HCT116 (cell line): ENCODE measurements around the gene SLCO4A1. TPM values are rescaled to one million over a fixed set of nuclear protein-coding genes. Genes with fewer than 3 reads are reported as not detected.

Source experiments
- ATAC-seq: fragments of 200-7000 bp; cut with Tn5 transposase; 2 replicates; pipeline ENCODE4 v1.9.1; 2020; ENCODE audit warnings: mild to moderate bottlenecking, moderate library complexity
- BruUV-seq: library from RNA; stranded (reverse); fragments of 400-500 nt; replicated peaks from 2 replicates; lab custom pipeline; 2021; lab: Mats Ljungman, UMichigan
- CTCF ChIA-PET: fragments of 300-600 bp; sonication (Branson Sonifier 250); formaldehyde crosslinking; loops from one replicate; lab custom pipeline; 2021; ENCODE audit warnings: antibody characterized with exemption; lab: Charles Lee
- POLR2A ChIA-PET: fragments of 300-600, 350-600 bp; sonication (Branson Sonifier 250); formaldehyde crosslinking; loops from one replicate; lab custom pipeline; 2021; ENCODE audit warnings: antibody characterized with exemption; lab: Charles Lee
- RAD21 ChIA-PET, 2 experiments: fragments of 300-600 bp; sonication (Branson Sonifier 250); formaldehyde crosslinking; loops; one replicate each; lab custom pipeline; 2023; ENCODE audit warnings: low total read pairs in 2 of 2; ENCODE audit not compliant: uncharacterized antibody in 2 of 2, unreplicated experiment in 2 of 2, low non-redundant PET in 1 of 2; lab: Charles Lee
- DNase-seq: peaks from one replicate; pipeline ENCODE4 v3.0.0-alpha.2; 2010; ENCODE audit warnings: low read depth, low spot score
- H2AFZ ChIP-seq: fragments of 200-600 bp; shearing (Covaris generic), sonication (generic); 2 replicates; pipeline ENCODE4 v1.6.1; 2017; ENCODE audit warnings: low read depth, mixed run types, mixed read lengths, antibody characterized with exemption, low read length; ENCODE audit not compliant: poor library complexity, severe bottlenecking
- H3K27ac ChIP-seq: 2 replicates; pipeline ENCODE4 v1.5.1; 2012; ENCODE audit warnings: low read depth, low read length
- H3K27me3 ChIP-seq: fragments of 200-600 bp; sonication (generic); 2 replicates; pipeline ENCODE4 v1.6.1; 2016; ENCODE audit warnings: mixed run types, low read length, mixed read lengths; ENCODE audit not compliant: insufficient read depth
- H3K36me3 ChIP-seq, 2 experiments: fragments of 200-500 bp in 1 of 2; fragments of 200-600 bp in 1 of 2; sonication (Bioruptor generic) in 1 of 2; sonication (generic) in 1 of 2; 2 replicates each; pipeline versions ENCODE4 v1.5.1 to v1.6.1; 2014 to 2016; ENCODE audit warnings: low read length in 2 of 2, inconsistent platforms in 1 of 2, mixed read lengths in 1 of 2, mixed run types in 1 of 2; ENCODE audit not compliant: insufficient read depth in 2 of 2, control insufficient read depth in 1 of 2
- H3K4me1 ChIP-seq, 2 experiments: fragments of 200-600 bp in 1 of 2; sonication (generic) in 1 of 2; 2 replicates each; pipeline versions ENCODE4 v1.5.1 to v1.6.1; 2012 to 2017; ENCODE audit warnings: low read length in 2 of 2, inconsistent platforms in 1 of 2, mild to moderate bottlenecking in 1 of 2, mixed read lengths in 1 of 2, mixed run types in 1 of 2, moderate library complexity in 1 of 2; ENCODE audit not compliant: insufficient read depth in 2 of 2, control insufficient read depth in 1 of 2
- H3K4me2 ChIP-seq: fragments of 200-600 bp; sonication (generic); 2 replicates; pipeline ENCODE4 v1.6.1; 2017; ENCODE audit warnings: mixed run types, low read length, mixed read lengths
- H3K4me3 ChIP-seq, 2 experiments: fragments of 200-600 bp in 1 of 2; sonication (generic) in 1 of 2; replicated peaks in 1 of 2; 2 replicates each; pipeline ENCODE4 v1.5.1; 2011 to 2016; ENCODE audit warnings: low read length in 2 of 2, control low read depth in 1 of 2, low read depth in 1 of 2, mild to moderate bottlenecking in 1 of 2, mixed read lengths in 1 of 2, mixed run types in 1 of 2
- H3K79me2 ChIP-seq: fragments of 200-600 bp; sonication (generic); 2 replicates; pipeline ENCODE4 v1.6.1; 2017; ENCODE audit warnings: mild to moderate bottlenecking, mixed run types, low read length, moderate library complexity, mixed read lengths; ENCODE audit not compliant: insufficient read depth
- H3K9ac ChIP-seq: fragments of 200-600 bp; sonication (generic); 2 replicates; pipeline ENCODE4 v1.6.1; 2016; ENCODE audit warnings: low read length, mixed read lengths
- H3K9me2 ChIP-seq: fragments of 200-600 bp; sonication (generic), shearing (Covaris generic); 2 replicates; pipeline ENCODE4 v1.6.1; 2017; ENCODE audit warnings: mixed run types, mild to moderate bottlenecking, moderate library complexity; ENCODE audit not compliant: insufficient read depth
- H3K9me3 ChIP-seq, 2 experiments: fragments of 200-500 bp in 1 of 2; fragments of 200-600 bp in 1 of 2; sonication (Bioruptor generic) in 1 of 2; sonication (generic) in 1 of 2; 2 replicates each; pipeline ENCODE4 v1.6.1; 2014 to 2017; ENCODE audit warnings: low read length in 2 of 2, mixed read lengths in 2 of 2, inconsistent platforms in 1 of 2, low read depth in 1 of 2, mild to moderate bottlenecking in 1 of 2, mixed run types in 1 of 2, moderate library complexity in 1 of 2; ENCODE audit not compliant: control insufficient read depth in 1 of 2, insufficient read depth in 1 of 2
- H4K20me1 ChIP-seq: fragments of 200-600 bp; sonication (generic), shearing (Covaris generic); 2 replicates; pipeline ENCODE4 v1.6.1; 2017; ENCODE audit warnings: mixed run types, mild to moderate bottlenecking, moderate library complexity; ENCODE audit not compliant: insufficient read depth
- CBX3 ChIP-seq: IDR thresholded peaks from 2 replicates; pipeline ENCODE4 v1.6.1; 2012; ENCODE audit warnings: low read depth
- CTCF ChIP-seq, 3 experiments: fragments of 200-600 bp in 1 of 3; sonication (generic) in 1 of 3; IDR thresholded peaks in 2 of 3; conservative IDR thresholded peaks in 1 of 3; 2 replicates each; pipeline ENCODE4 v1.5.1; 2012 to 2017; ENCODE audit warnings: low read depth in 2 of 3, low read length in 2 of 3, antibody characterized with exemption in 1 of 3, borderline replicate concordance in 1 of 3, control low read depth in 1 of 3, mild to moderate bottlenecking in 1 of 3, mixed read lengths in 1 of 3, mixed run types in 1 of 3, moderate library complexity in 1 of 3; ENCODE audit not compliant: insufficient read depth in 1 of 3
- EGR1 ChIP-seq: IDR thresholded peaks from 2 replicates; pipeline ENCODE4 v1.6.1; 2012; ENCODE audit warnings: low read depth
- ELF1 ChIP-seq: IDR thresholded peaks from 2 replicates; pipeline ENCODE4 v1.6.1; 2012; ENCODE audit warnings: low read depth, borderline replicate concordance
- EZH2 ChIP-seq: fragments of 200-600 bp; sonication (generic); IDR thresholded peaks from 2 replicates; pipeline ENCODE4 v1.6.1; 2017; ENCODE audit warnings: antibody characterized with exemption, mixed run types
- EZH2phosphoT487 ChIP-seq: fragments of 200-600 bp; IDR thresholded peaks from 2 replicates; pipeline ENCODE4 v1.6.1; 2018; ENCODE audit warnings: antibody characterized with exemption, borderline replicate concordance
- FOSL1 ChIP-seq: IDR thresholded peaks from 2 replicates; pipeline ENCODE4 v1.6.1; 2012; ENCODE audit warnings: low read depth
- JUND ChIP-seq: IDR thresholded peaks from 2 replicates; pipeline ENCODE4 v1.6.1; 2012
- MAX ChIP-seq: IDR thresholded peaks from 2 replicates; pipeline ENCODE4 v1.6.1; 2012
- POLR2A ChIP-seq: IDR thresholded peaks from 2 replicates; pipeline ENCODE4 v1.7.0; 2011; ENCODE audit warnings: borderline replicate concordance; ENCODE audit not compliant: insufficient read depth, insufficient read length; ENCODE audit errors: extremely low read depth
- POLR2AphosphoS5 ChIP-seq: IDR thresholded peaks from 2 replicates; pipeline ENCODE4 v1.6.1; 2011; ENCODE audit warnings: mild to moderate bottlenecking, low read depth, low read length, moderate library complexity
- RAD21 ChIP-seq: IDR thresholded peaks from 2 replicates; pipeline ENCODE4 v1.6.1; 2012; ENCODE audit warnings: low read depth, mild to moderate bottlenecking
- REST ChIP-seq: IDR thresholded peaks from 2 replicates; pipeline ENCODE4 v1.6.1; 2012; ENCODE audit warnings: low read depth
- SIN3A ChIP-seq: IDR thresholded peaks from 2 replicates; pipeline ENCODE4 v1.6.1; 2012; ENCODE audit warnings: low read depth
- SRF ChIP-seq: IDR thresholded peaks from 2 replicates; pipeline ENCODE4 v1.6.1; 2012; ENCODE audit warnings: low read depth
- TCF7L2 ChIP-seq: IDR thresholded peaks from 2 replicates; pipeline ENCODE4 v1.7.0; 2011; ENCODE audit warnings: borderline replicate concordance, inconsistent platforms; ENCODE audit not compliant: insufficient read depth, insufficient read length; ENCODE audit errors: extremely low read depth
- YY1 ChIP-seq: IDR thresholded peaks from 2 replicates; pipeline ENCODE4 v1.6.1; 2011; ENCODE audit warnings: low read length, low read depth, moderate library complexity, mild to moderate bottlenecking; ENCODE audit not compliant: insufficient replicate concordance; ENCODE audit errors: extremely low read depth
- ZBTB33 ChIP-seq: IDR thresholded peaks from 2 replicates; pipeline ENCODE4 v1.6.1; 2011; ENCODE audit warnings: mild to moderate bottlenecking, low read length, moderate library complexity; ENCODE audit not compliant: insufficient replicate concordance; ENCODE audit errors: extremely low read depth
- ZFX ChIP-seq: fragments of 450-650 bp; IDR thresholded peaks from 2 replicates; pipeline ENCODE4 v1.6.1; 2017
- ZNF274 ChIP-seq: fragments of 200-500 bp; sonication (Bioruptor generic); IDR thresholded peaks from 2 replicates; pipeline ENCODE4 v1.6.1; 2014; ENCODE audit warnings: mild to moderate bottlenecking, low read depth, low read length, inconsistent platforms
- intact Hi-C: fragments of 100-400 bp; cut with micrococcal nuclease; formaldehyde crosslinking; loops from 2 replicates; pipeline ENCODE4 v1.10.0; 2022
- total RNA-seq: library from RNA; stranded (reverse); gene quantifications from one replicate; pipeline ENCODE4 v1.2.1, GENCODE V29; 2021; ENCODE audit not compliant: unreplicated experiment

SLCO4A1 gene
- total RNA-seq, 1 experiment from 2014 or later, result 107 TPM

GRCh38 chr20:62635852-62636251, 6.5 kb upstream of the SLCO4A1 start:
- no peak for DNase-seq
- no peak for ATAC-seq
- no TSS peak for BruUV-seq
- TF ChIP-seq EZH2phosphoT487, result no peak
- no peak for TF ChIP-seq POLR2AphosphoS5
- TF ChIP-seq RAD21, result no peak
- no peak for TF ChIP-seq ELF1
- TF ChIP-seq POLR2A, result no peak
- no peak for TF ChIP-seq TCF7L2
- TF ChIP-seq CBX3, result no peak
- TF ChIP-seq REST, result no peak
- no peak for TF ChIP-seq ZFX
- TF ChIP-seq EZH2, result no peak
- no peak for TF ChIP-seq FOSL1
- no peak for TF ChIP-seq CTCF (IDR thresholded peaks at IDR 0.05 in 2 of 3, conservative IDR thresholded peaks at IDR 0.05 in 1 of 3; ENCODE audit: borderline replicate concordance in 1 of 3, insufficient read depth in 1 of 3, low read depth in 2 of 3, low read length in 2 of 3)
- no peak for TF ChIP-seq ZBTB33
- no peak for TF ChIP-seq MAX
- no peak for TF ChIP-seq JUND
- no peak for TF ChIP-seq YY1
- TF ChIP-seq EGR1, result no peak
- no peak for TF ChIP-seq SIN3A
- no peak for TF ChIP-seq SRF
- TF ChIP-seq ZNF274, result no peak
- no peaks in the 10 kb centered on the region for H3K36me3 ChIP-seq
- intact Hi-C loops, result no loop called here
- H3K79me2 ChIP-seq, result no peaks in the 10 kb centered on the region
- H3K9me3 ChIP-seq, result no peaks in the 10 kb centered on the region
- no peaks in the 10 kb centered on the region for H3K9me2 ChIP-seq
- RAD21 ChIA-PET, result no interaction called here
- no peak overlapping the region for H2AFZ ChIP-seq
- no peaks in the 10 kb centered on the region for H3K27me3 ChIP-seq
- H3K4me1 ChIP-seq, result peaks cover 0 to 5% of the 10 kb centered on the region in 2 experiments; a peak in 1 of 4 replicates
- H3K4me2 ChIP-seq, result no peak overlapping the region
- H4K20me1 ChIP-seq, result no peaks in the 10 kb centered on the region
- POLR2A ChIA-PET, result no interaction called here
- no peak overlapping the region for H3K9ac ChIP-seq
- CTCF ChIA-PET, result no interaction called here
- H3K4me3 ChIP-seq, result no peak overlapping the region
- no peak overlapping the region for H3K27ac ChIP-seq
